ENCODE measurements around the gene HCN4.

The HCN4 gene

GRCh38 chr15:73295630-73296286 is 73.0 kb downstream of the HCN4 start:
- no peak for DNase-seq (ENCODE audit: low spot score)

- DNase-seq (ENCODE audit: low spot score) = no peak
These were observed 75.0 kb downstream of the HCN4 start for GRCh38 chr15:73293773-73294172.

- DNase-seq (ENCODE audit: low spot score) = no peak
These were observed 77.3 kb downstream of the HCN4 start for GRCh38 chr15:73291441-73291840.

GRCh38 chr15:73287019-73287418 is 81.7 kb downstream of the HCN4 start:
- DNase-seq (ENCODE audit: low spot score) = no peak

- no peak for DNase-seq (ENCODE audit: low spot score)
These were observed 82.4 kb downstream of the HCN4 start for GRCh38 chr15:73286311-73286710.

- DNase-seq (ENCODE audit: low spot score) = peak; percentile 25
These were observed 84.6 kb downstream of the HCN4 start for GRCh38 chr15:73284090-73284716.

- no peak for DNase-seq (ENCODE audit: low spot score)
These were observed 85.3 kb downstream of the HCN4 start for GRCh38 chr15:73283366-73283962.

- DNase-seq (ENCODE audit: low spot score) = no peak
These were observed 86.0 kb downstream of the HCN4 start for GRCh38 chr15:73282567-73283365.

- no peak for DNase-seq (ENCODE audit: low spot score)
These were observed 92.9 kb downstream of the HCN4 start for GRCh38 chr15:73275862-73276261.

- peak; percentile 51 for DNase-seq (ENCODE audit: low spot score)
These were observed 95.4 kb downstream of the HCN4 start for GRCh38 chr15:73273181-73274002.

- no peak for DNase-seq (ENCODE audit: low spot score)
These were observed 98.2 kb downstream of the HCN4 start for GRCh38 chr15:73270366-73271097.
